ENCODE results near the gene WDR75. TPM values are rescaled to one million over a fixed set of nuclear protein-coding genes. Genes with fewer than 3 reads are reported as not detected.

The WDR75 gene
- total RNA-seq, 1 donor from 2014 or later, result 5.3 TPM

- Histone ChIP-seq H3K4me1 (no peaks in the 10 kb centered on the region), H3K9me3 (no peaks in the 10 kb centered on the region), H3K36me3 (no peaks in the 10 kb centered on the region), H3K27ac (no peak overlapping the region), H3K4me3 (no peak overlapping the region), H3K27me3 (no peaks in the 10 kb centered on the region)
- no peak for TF ChIP-seq CTCF (IDR thresholded peaks at IDR 0.05)
- no peak for DNase-seq (ENCODE audit: low spot score in 2 of 2)
- intact Hi-C loops (cut with DNase I), result no loop called here
These were observed 43.9 kb downstream of the WDR75 start for GRCh38 chr2:189485146-189485545.

GRCh38 chr2:189486237-189486770 lies 45.0 kb downstream of the WDR75 start:
- H3K27me3 ChIP-seq, result no peaks in the 10 kb centered on the region
- no peak overlapping the region for H3K4me3 ChIP-seq
- no peaks in the 10 kb centered on the region for H3K4me1 ChIP-seq
- no peaks in the 10 kb centered on the region for H3K9me3 ChIP-seq
- TF ChIP-seq CTCF (IDR thresholded peaks at IDR 0.05), result no peak
- DNase-seq (ENCODE audit: low spot score in 2 of 2), result no peak
- intact Hi-C loops (cut with DNase I), result no loop called here
- H3K27ac ChIP-seq, result no peak overlapping the region
- H3K36me3 ChIP-seq, result no peaks in the 10 kb centered on the region

- Histone ChIP-seq H3K9me3 (no peaks in the 10 kb centered on the region), H3K27ac (no peak overlapping the region), H3K36me3 (no peaks in the 10 kb centered on the region), H3K4me1 (no peaks in the 10 kb centered on the region), H3K4me3 (no peak overlapping the region), H3K27me3 (no peaks in the 10 kb centered on the region)
- TF ChIP-seq CTCF (IDR thresholded peaks at IDR 0.05), result no peak
- intact Hi-C loops (cut with DNase I), result no loop called here
- no peak for DNase-seq (ENCODE audit: low spot score in 2 of 2)
These were observed 46.2 kb downstream of the WDR75 start for GRCh38 chr2:189487283-189488007.

GRCh38 chr2:189488008-189488310 lies 46.7 kb downstream of the WDR75 start:
- no peak for DNase-seq (ENCODE audit: low spot score in 2 of 2)
- Histone ChIP-seq H3K36me3 (no peaks in the 10 kb centered on the region), H3K27me3 (no peaks in the 10 kb centered on the region), H3K9me3 (no peaks in the 10 kb centered on the region), H3K4me3 (no peak overlapping the region), H3K4me1 (no peaks in the 10 kb centered on the region), H3K27ac (no peak overlapping the region)
- TF ChIP-seq CTCF (IDR thresholded peaks at IDR 0.05), result no peak
- intact Hi-C loops (cut with DNase I), result no loop called here

- Histone ChIP-seq H3K27ac (no peak overlapping the region), H3K4me1 (no peaks in the 10 kb centered on the region), H3K36me3 (no peaks in the 10 kb centered on the region), H3K27me3 (no peaks in the 10 kb centered on the region), H3K4me3 (no peak overlapping the region), H3K9me3 (no peaks in the 10 kb centered on the region)
- no peak for TF ChIP-seq CTCF (IDR thresholded peaks at IDR 0.05)
- DNase-seq (ENCODE audit: low spot score in 2 of 2), result no peak
- intact Hi-C loops (cut with DNase I), result no loop called here
These were observed 51.2 kb downstream of the WDR75 start for GRCh38 chr2:189492451-189492850.

All from ascending aorta (tissue), 2 donors.